H1 (cell line): Measurements from ENCODE around the gene ODAD3. TPM values are rescaled to one million over a fixed set of nuclear protein-coding genes. Genes with fewer than 3 reads are reported as not detected.

ENCODE experiments used
- CTCF ChIA-PET: fragments of 300-600 bp; sonication (Branson Sonifier 250); formaldehyde crosslinking; loops from one replicate; lab custom pipeline; 2021; ENCODE audit not compliant: partially characterized antibody; lab: Charles Lee
- POLR2A ChIA-PET: fragments of 300-600 bp; sonication (Branson Sonifier 250); formaldehyde crosslinking; loops from one replicate; lab custom pipeline; 2021; ENCODE audit warnings: inconsistent platforms; ENCODE audit not compliant: partially characterized antibody; lab: Charles Lee
- DNase-seq, 2 experiments: peaks; one replicate each; pipeline versions ENCODE4 v3.0.0 to v3.0.0-alpha.2; 2010 to 2022; ENCODE audit warnings: low spot score in 2 of 2, low read depth in 1 of 2, mixed read lengths in 1 of 2
- FAIRE-seq: peaks from 2 replicates; lab custom pipeline; 2011; peaks lifted over from hg19 to GRCh38; lab: Jason Lieb, UNC
- H2AFZ ChIP-seq: 2 replicates; pipeline ENCODE4 v1.8.1; 2012; ENCODE audit warnings: low read length, inconsistent platforms
- H2AK5ac ChIP-seq: 2 replicates; pipeline ENCODE4 v1.6.1; 2013; ENCODE audit warnings: low read depth, low read length
- H2BK120ac ChIP-seq: replicated peaks from 2 replicates; pipeline ENCODE3; 2013; ENCODE audit warnings: low read depth, low read length, inconsistent platforms
- H2BK12ac ChIP-seq: 2 replicates; pipeline ENCODE4 v1.6.1; 2013; ENCODE audit warnings: low read depth, low read length
- H2BK15ac ChIP-seq: 2 replicates; pipeline ENCODE4 v1.6.1; 2013; ENCODE audit warnings: low read length
- H2BK20ac ChIP-seq: 2 replicates; pipeline ENCODE4 v1.6.1; 2013; ENCODE audit warnings: low read length
- H2BK5ac ChIP-seq: 2 replicates; pipeline ENCODE4 v1.6.1; 2013; ENCODE audit warnings: low read depth, low read length
- H3K14ac ChIP-seq: 2 replicates; pipeline ENCODE4 v1.6.1; 2013; ENCODE audit warnings: inconsistent platforms; ENCODE audit not compliant: insufficient read length
- H3K18ac ChIP-seq: 2 replicates; pipeline ENCODE4 v1.6.1; 2013; ENCODE audit warnings: low read length; ENCODE audit errors: extremely low read depth
- H3K23ac ChIP-seq: 2 replicates; pipeline ENCODE4 v1.6.1; 2013; ENCODE audit warnings: inconsistent platforms; ENCODE audit not compliant: insufficient read length
- H3K23me2 ChIP-seq: 2 replicates; pipeline ENCODE4 v1.6.1; 2013; ENCODE audit warnings: low read depth, low read length
- H3K27ac ChIP-seq: 2 replicates; pipeline ENCODE4 v1.6.1; 2011; ENCODE audit warnings: low read depth, low read length, inconsistent platforms
- H3K27me3 ChIP-seq, 4 experiments: replicated peaks in 1 of 4; 1 replicate in 1 of 4; 2 replicates in 3 of 4; pipeline versions ENCODE4 v1.6.1 to v1.8.1; 2011 to 2013; ENCODE audit warnings: low read length in 3 of 4, mild to moderate bottlenecking in 3 of 4, inconsistent platforms in 2 of 4, mixed read lengths in 2 of 4, moderate library complexity in 1 of 4; ENCODE audit not compliant: control insufficient read depth in 3 of 4, insufficient read depth in 3 of 4; ENCODE audit errors: extremely low read depth in 1 of 4
- H3K36me3 ChIP-seq, 4 experiments: 2 replicates each; pipeline versions ENCODE4 v1.6.1 to v1.8.1; 2011 to 2013; ENCODE audit warnings: mild to moderate bottlenecking in 4 of 4, low read length in 3 of 4, moderate library complexity in 2 of 4, control low read depth in 1 of 4, inconsistent platforms in 1 of 4; ENCODE audit not compliant: insufficient read depth in 4 of 4, control insufficient read depth in 2 of 4
- H3K4ac ChIP-seq: replicated peaks from 2 replicates; pipeline ENCODE3; 2013; ENCODE audit warnings: low read length, low read depth, mixed read lengths, inconsistent platforms; ENCODE audit not compliant: insufficient read length
- H3K4me1 ChIP-seq, 4 experiments: replicated peaks in 1 of 4; 1 replicate in 1 of 4; 2 replicates in 3 of 4; pipeline versions ENCODE4 v1.6.1 to v1.8.1; 2011 to 2013; ENCODE audit warnings: low read length in 3 of 4, inconsistent platforms in 2 of 4, mixed read lengths in 1 of 4; ENCODE audit not compliant: insufficient read depth in 4 of 4, control insufficient read depth in 3 of 4
- H3K4me2 ChIP-seq, 2 experiments: 2 replicates each; pipeline versions ENCODE4 v1.6.1 to v1.8.1; 2011 to 2013; ENCODE audit warnings: low read depth in 2 of 2, low read length in 2 of 2, control low read depth in 1 of 2, inconsistent platforms in 1 of 2, mild to moderate bottlenecking in 1 of 2; ENCODE audit not compliant: insufficient read depth in 1 of 2
- H3K4me3 ChIP-seq, 4 experiments: fragments of 200-600, 300-600 bp in 1 of 4; sonication (generic), shearing (Covaris generic), sonication (Bioruptor Twin) in 1 of 4; 2 replicates each; pipeline versions ENCODE4 v1.5.1 to v1.8.1; 2011 to 2016; ENCODE audit warnings: low read length in 4 of 4, low read depth in 3 of 4, control low read depth in 2 of 4, inconsistent platforms in 2 of 4, mild to moderate bottlenecking in 2 of 4, mixed read lengths in 1 of 4, moderate library complexity in 1 of 4; ENCODE audit not compliant: insufficient read depth in 2 of 4; ENCODE audit errors: extremely low read depth in 1 of 4
- H3K56ac ChIP-seq: replicated peaks from 2 replicates; pipeline ENCODE3; 2013; ENCODE audit warnings: low read depth, mild to moderate bottlenecking, mixed read lengths, low read length, inconsistent platforms; ENCODE audit not compliant: insufficient read length
- H3K79me1 ChIP-seq: 2 replicates; pipeline ENCODE4 v1.6.1; 2013; ENCODE audit warnings: low read depth, low read length, control low read depth
- H3K79me2 ChIP-seq, 2 experiments: 2 replicates each; pipeline versions ENCODE4 v1.6.1 to v1.8.1; 2012 to 2013; ENCODE audit warnings: low read length in 2 of 2, mild to moderate bottlenecking in 2 of 2, inconsistent platforms in 1 of 2; ENCODE audit not compliant: insufficient read depth in 2 of 2, control insufficient read depth in 1 of 2
- H3K9ac ChIP-seq, 4 experiments: replicated peaks in 1 of 4; 1 replicate in 1 of 4; 2 replicates in 3 of 4; pipeline versions ENCODE4 v1.6.1 to v1.8.1; 2011 to 2013; ENCODE audit warnings: low read depth in 3 of 4, low read length in 3 of 4, control low read depth in 2 of 4, mild to moderate bottlenecking in 2 of 4, moderate library complexity in 2 of 4, inconsistent platforms in 1 of 4; ENCODE audit errors: extremely low read depth in 1 of 4
- H3K9me3 ChIP-seq, 2 experiments: 2 replicates each; pipeline versions ENCODE4 v1.6.1 to v1.8.1; 2012 to 2013; ENCODE audit warnings: mild to moderate bottlenecking in 2 of 2, moderate library complexity in 2 of 2, control low read depth in 1 of 2, inconsistent platforms in 1 of 2, low read depth in 1 of 2, low read length in 1 of 2, mixed read lengths in 1 of 2; ENCODE audit not compliant: insufficient read depth in 2 of 2
- H4K20me1 ChIP-seq, 2 experiments: replicated peaks in 1 of 2; 2 replicates each; pipeline versions ENCODE3 to v1.8.1; 2011 to 2013; ENCODE audit warnings: inconsistent platforms in 2 of 2, low read length in 2 of 2, mild to moderate bottlenecking in 1 of 2; ENCODE audit not compliant: insufficient read depth in 2 of 2, control insufficient read depth in 1 of 2
- H4K5ac ChIP-seq: 2 replicates; pipeline ENCODE4 v1.6.1; 2013; ENCODE audit warnings: low read length, low read depth, mixed read lengths, inconsistent platforms; ENCODE audit not compliant: insufficient read length
- H4K8ac ChIP-seq: 2 replicates; pipeline ENCODE4 v1.8.0; 2013; ENCODE audit warnings: mild to moderate bottlenecking, moderate library complexity, low read length, inconsistent platforms; ENCODE audit not compliant: insufficient read depth; ENCODE audit errors: extremely low read depth
- H4K91ac ChIP-seq: replicated peaks from 2 replicates; pipeline ENCODE3; 2013; ENCODE audit warnings: low read length, mixed read lengths, inconsistent platforms; ENCODE audit not compliant: insufficient read length
- ATF2 ChIP-seq: IDR thresholded peaks from 2 replicates; pipeline ENCODE4 v1.6.1; 2012; ENCODE audit warnings: low read length, inconsistent platforms
- ATF3 ChIP-seq: IDR thresholded peaks from 2 replicates; pipeline ENCODE4 v1.6.1; 2011; ENCODE audit warnings: low read depth, mild to moderate bottlenecking, low read length; ENCODE audit not compliant: insufficient read depth
- E2F6 ChIP-seq: IDR thresholded peaks from 2 replicates; pipeline ENCODE4 v1.6.1; 2012; ENCODE audit warnings: inconsistent platforms
- EP300 ChIP-seq, 2 experiments: IDR thresholded peaks; 1 replicate in 1 of 2; 2 replicates in 1 of 2; pipeline ENCODE4 v1.6.1; 2011 to 2012; ENCODE audit warnings: low read depth in 2 of 2, low read length in 2 of 2, mild to moderate bottlenecking in 2 of 2, borderline replicate concordance in 1 of 2, inconsistent platforms in 1 of 2, moderate library complexity in 1 of 2
- KDM1A ChIP-seq: fragments of 200-600, 300-600 bp; sonication (generic); IDR thresholded peaks from 2 replicates; pipeline ENCODE4 v1.7.1; 2016; ENCODE audit warnings: mild to moderate bottlenecking, low read length, borderline replicate concordance
- POLR2A ChIP-seq, 2 experiments: IDR thresholded peaks; 1 replicate in 1 of 2; 2 replicates in 1 of 2; pipeline ENCODE4 v1.6.1; 2011; ENCODE audit warnings: low read depth in 2 of 2, low read length in 2 of 2, mild to moderate bottlenecking in 2 of 2; ENCODE audit errors: control extremely low read depth in 1 of 2
- RFX5 ChIP-seq: IDR thresholded peaks from 2 replicates; pipeline ENCODE4 v1.6.1; 2011; ENCODE audit warnings: low read depth, low read length, improper control_type of control experiment, borderline replicate concordance
- USF2 ChIP-seq: IDR thresholded peaks from 2 replicates; pipeline ENCODE4 v1.6.1; 2011; ENCODE audit warnings: low read length, improper control_type of control experiment
- polyA plus RNA-seq, 7 experiments: library from polyadenylated mRNA; depleted of rRNA in 3 of 7; stranded (reverse) in 5 of 7; unstranded in 2 of 7; fragments of >200 nt in 5 of 7; fragments of 200-250 nt in 2 of 7; gene quantifications; 1 replicate in 5 of 7; 2 replicates in 1 of 7; 4 replicates in 1 of 7; pipeline versions ENCODE4 v1.2.1 to v1.2.3, GENCODE V29; 2011 to 2013; ENCODE audit warnings: missing spikeins in 2 of 7, mixed read lengths in 2 of 7
- total RNA-seq: library from RNA; stranded (reverse); fragmentation: NEBNext Ultra II Directional; extraction: Animal tissue kit (Norgen Biotek cat#: 25700); gene quantifications from 2 replicates; pipeline ENCODE4 v1.2.1, GENCODE V29; 2021

ODAD3 gene
- total and polyA plus RNA-seq, 2 of the 8 experiments (the other 6 are each of a cell fraction or from before 2014, with no cell fraction given): 2.1 to 2.2 TPM

GRCh38 chr19:11377237-11377636, 57.7 kb downstream of the ODAD3 start:
- no peak overlapping the region for H3K18ac ChIP-seq
- no peak overlapping the region for H2BK12ac ChIP-seq
- peaks cover 0 to 17% (median 13%) of the 10 kb centered on the region in 4 experiments; a peak in 6 of 7 replicates for H3K4me1 ChIP-seq
- no peak overlapping the region for H2BK15ac ChIP-seq
- peaks cover 2% of the 10 kb centered on the region; the same call in 1 of the 2 replicates for H3K79me1 ChIP-seq
- H4K91ac ChIP-seq: no peak overlapping the region
- POLR2A ChIA-PET: interaction anchor here (1.0 to 5.2 kb wide), 5 partner anchors 16 to 104 kb away, joined by 3 to 34 read pairs (median 4); partner anchors contain the start of gene ELAVL3
- H4K8ac ChIP-seq: no peak overlapping the region
- H3K79me2 ChIP-seq: no peaks in the 10 kb centered on the region
- no peak overlapping the region for H2BK20ac ChIP-seq
- H3K9ac ChIP-seq: no peak overlapping the region
- no peak overlapping the region for H3K4me2 ChIP-seq
- H3K56ac ChIP-seq: no peak overlapping the region
- H3K23me2 ChIP-seq: peaks cover 24% of the 10 kb centered on the region
- H4K5ac ChIP-seq: no peak overlapping the region
- no peak overlapping the region for H3K27ac ChIP-seq
- H3K4ac ChIP-seq: no peak overlapping the region
- H4K20me1 ChIP-seq: peaks cover 2 to 4% of the 10 kb centered on the region in 2 experiments
- no peaks in the 10 kb centered on the region for H3K27me3 ChIP-seq
- DNase-seq (no peak), FAIRE-seq (no peak)
- no peaks in the 10 kb centered on the region for H3K9me3 ChIP-seq
- H3K23ac ChIP-seq: no peak overlapping the region
- no peak overlapping the region for H2BK120ac ChIP-seq
- H2AFZ ChIP-seq: no peak overlapping the region
- H3K4me3 ChIP-seq: no peak overlapping the region
- H3K36me3 ChIP-seq: no peaks in the 10 kb centered on the region
- CTCF ChIA-PET: interaction anchor here (0.6 to 16.8 kb wide), 20 partner anchors 9 to 151 kb away, joined by 3 to 197 read pairs (median 4); partner anchors contain the start of genes CCDC159, ODAD3, PRKCSH and RGL3
- H2AK5ac ChIP-seq: no peak overlapping the region
- no peak overlapping the region for H3K14ac ChIP-seq
- no peak overlapping the region for H2BK5ac ChIP-seq
- TF ChIP-seq RFX5: no peak
- no peak for TF ChIP-seq KDM1A
- TF ChIP-seq EP300 (IDR thresholded peaks at IDR 0.05; ENCODE audit: borderline replicate concordance in 1 of 2, low read depth in 2 of 2, low read length in 2 of 2): no peak
- peak; percentile 75 for TF ChIP-seq USF2
- TF ChIP-seq ATF2: no peak
- TF ChIP-seq ATF3: peak; percentile 68; the same call in 1 of the 2 replicates
- TF ChIP-seq E2F6: no peak
- TF ChIP-seq POLR2A (IDR thresholded peaks at IDR 0.05; ENCODE audit: control extremely low read depth in 1 of 2, low read depth in 2 of 2, low read length in 2 of 2): no peak
